Dedifferentiated amniotic fluid mesenchymal stem cell (primary cell): Measurements from ENCODE around the gene HDAC4.
"Not testable (repeated sequence)": the region's sequence is repeated elsewhere in the genome, so short reads cannot be mapped to it uniquely, and the experiment has no call there.

Experiments used
- DNase-seq: peaks from one replicate; pipeline ENCODE4 v3.0.0-alpha.2; 2016; ENCODE audit errors: extremely low spot score

Gene HDAC4

DNA sequence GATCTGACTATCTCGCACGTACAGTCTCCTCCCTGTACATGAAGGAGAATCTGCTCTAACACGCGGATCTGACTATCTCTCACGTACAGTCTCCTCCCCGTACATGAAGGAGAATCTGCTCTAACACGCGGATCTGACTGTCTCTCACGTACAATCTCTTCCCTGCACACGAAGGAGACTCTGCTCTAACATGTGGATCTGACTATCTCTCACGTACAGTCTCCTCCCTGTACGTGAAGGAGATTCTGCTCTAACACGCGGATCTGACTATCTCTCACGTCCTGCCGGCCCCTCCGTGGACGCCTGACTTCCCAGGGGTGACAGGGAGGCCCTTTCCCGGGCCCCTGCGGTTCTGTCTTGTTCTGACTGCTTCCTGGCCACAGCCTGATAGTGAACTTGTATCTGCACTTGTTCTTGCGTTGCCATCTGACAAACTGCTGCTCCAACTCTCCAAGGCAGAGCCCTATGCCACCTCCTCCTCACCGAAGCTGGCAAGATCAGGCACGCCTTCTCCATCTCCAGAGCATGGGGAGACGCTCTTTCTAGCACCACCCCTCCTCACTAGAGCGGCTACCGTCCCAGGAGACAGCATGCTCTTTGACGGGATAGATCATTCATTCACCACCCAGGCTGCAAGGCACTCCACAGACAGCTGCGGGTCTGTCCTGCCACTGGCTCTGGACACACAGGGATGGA lies 314.3 kb downstream of the HDAC4 start:
- DNase-seq = no peak

- DNase-seq = no peak
These were observed 315.4 kb downstream of the HDAC4 start for GRCh38 chr2:239085201-239085992.

DNA sequence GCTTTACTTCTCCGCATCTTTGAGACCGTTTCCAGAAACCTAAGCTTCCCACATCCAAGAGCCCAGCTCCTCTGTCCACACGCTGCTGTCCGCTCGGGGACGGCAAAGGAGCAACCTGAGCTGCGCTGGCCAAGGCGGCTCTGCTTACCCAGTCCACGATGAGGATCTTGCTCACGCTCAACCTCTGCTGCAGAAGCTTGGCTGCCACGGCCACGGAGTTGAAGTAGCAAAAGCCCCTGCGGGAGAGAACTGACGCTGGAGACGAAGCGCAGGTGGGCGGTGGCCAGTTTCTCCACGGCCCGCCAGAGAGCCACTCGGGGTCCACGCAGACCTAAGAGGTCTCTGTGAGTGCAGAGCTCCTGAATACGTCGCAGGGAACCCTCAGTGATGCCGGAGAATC lies 316.8 kb downstream of the HDAC4 start:
- no peak for DNase-seq

- DNase-seq = no peak
These were observed 318.4 kb downstream of the HDAC4 start for GRCh38 chr2:239082425-239082824.

DNA sequence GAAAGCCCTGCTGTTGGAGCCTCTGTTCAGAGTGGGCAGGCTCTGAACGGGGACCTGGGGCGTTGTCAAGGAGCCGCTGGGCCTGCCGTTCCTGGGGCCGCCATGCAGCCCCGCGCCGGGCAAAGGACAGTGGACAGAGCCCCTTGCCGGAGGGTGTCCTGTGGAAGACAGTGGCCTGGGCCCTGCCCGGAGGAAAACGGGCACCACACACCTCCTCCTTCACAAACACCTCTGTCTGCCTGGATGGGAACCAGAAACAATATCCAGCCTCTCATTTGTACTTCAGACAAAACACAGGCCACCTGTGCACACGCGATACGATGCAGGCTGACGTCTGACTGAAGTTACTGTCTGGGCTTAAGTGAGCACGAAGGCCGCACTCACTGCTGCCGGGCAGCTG lies 319.2 kb downstream of the HDAC4 start:
- no peak for DNase-seq

DNA sequence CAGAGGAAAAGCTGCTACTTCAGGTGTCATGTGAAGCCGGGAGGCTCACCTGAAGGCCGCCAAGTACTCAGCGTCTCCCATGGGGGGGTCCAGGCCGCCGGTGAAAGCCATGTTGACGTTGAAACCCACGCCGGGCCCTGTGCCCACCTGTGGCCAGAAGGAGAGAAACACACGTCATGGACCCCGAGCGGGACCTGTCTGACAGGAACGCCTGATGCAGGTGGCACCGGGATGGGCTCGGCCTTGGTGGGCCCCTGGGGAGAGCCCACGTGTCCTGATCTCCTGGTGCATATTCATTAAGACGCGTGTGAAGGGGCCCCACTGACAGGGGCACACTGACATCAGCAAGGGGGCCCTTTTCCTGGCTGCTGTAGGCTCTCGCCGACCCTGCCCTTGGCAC lies 319.8 kb downstream of the HDAC4 start:
- DNase-seq = no peak

- no peak for DNase-seq
These were observed 321.0 kb downstream of the HDAC4 start for GRCh38 chr2:239079671-239080294.

DNA sequence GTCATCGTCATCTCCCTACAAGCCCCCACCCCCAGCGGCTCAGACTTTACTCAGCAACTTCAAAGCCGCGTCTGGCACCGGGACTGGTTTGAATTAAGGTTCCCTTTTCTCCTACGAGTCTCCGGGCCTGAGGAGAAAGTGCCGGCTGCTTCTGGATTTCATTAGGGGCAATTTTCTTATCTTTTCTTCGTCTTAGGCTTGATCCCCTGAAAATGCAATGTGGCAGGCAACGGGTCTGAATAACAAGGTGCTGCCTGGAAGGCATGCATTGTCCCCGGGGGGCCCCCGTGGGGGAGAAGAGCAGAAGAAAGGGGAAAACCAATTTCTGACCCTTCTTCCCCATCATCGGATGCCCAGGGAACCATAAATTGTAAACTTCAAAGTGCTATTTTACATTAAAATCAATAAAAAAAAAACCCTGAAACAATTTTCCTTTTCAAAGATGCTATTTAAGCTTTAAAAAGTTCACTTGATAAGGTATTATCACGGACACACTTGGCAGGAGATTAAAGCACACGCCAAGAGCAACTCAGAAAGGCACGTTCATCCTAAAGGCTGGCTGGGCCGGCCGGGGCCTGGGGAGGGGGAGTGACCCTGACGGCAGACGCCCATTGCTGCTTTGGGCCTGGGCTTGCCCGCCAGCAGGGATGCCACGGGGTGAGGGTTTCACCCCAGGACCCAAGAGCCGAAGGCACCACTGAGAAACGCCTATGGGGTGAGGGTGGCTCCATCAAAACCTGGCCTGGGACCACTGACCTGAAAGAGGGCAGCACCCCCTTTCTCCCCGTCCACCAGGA lies 322.5 kb downstream of the HDAC4 start:
- DNase-seq = no peak

DNA sequence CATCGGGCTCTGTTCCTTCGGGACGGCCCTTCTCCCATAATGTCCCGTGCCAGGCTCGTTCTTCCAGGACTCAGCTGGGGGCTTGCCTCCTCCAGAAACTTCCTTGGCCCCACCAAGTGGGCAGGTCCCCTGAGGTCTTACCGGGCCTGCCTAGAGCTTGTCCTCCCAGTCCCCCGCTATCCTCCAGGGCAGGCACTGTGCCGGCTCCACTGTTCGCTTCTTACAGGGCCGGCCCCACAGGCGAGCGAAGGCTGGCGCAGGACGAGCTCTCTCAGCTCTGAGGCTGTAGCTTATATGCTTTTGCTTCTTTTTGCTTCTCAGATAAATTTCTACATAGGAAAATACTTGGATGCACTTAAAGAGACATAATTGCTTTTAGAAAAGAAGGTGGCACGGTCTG lies 323.6 kb downstream of the HDAC4 start:
- DNase-seq = no peak

- no peak for DNase-seq
These were observed 324.7 kb downstream of the HDAC4 start for GRCh38 chr2:239075918-239076758.

DNA sequence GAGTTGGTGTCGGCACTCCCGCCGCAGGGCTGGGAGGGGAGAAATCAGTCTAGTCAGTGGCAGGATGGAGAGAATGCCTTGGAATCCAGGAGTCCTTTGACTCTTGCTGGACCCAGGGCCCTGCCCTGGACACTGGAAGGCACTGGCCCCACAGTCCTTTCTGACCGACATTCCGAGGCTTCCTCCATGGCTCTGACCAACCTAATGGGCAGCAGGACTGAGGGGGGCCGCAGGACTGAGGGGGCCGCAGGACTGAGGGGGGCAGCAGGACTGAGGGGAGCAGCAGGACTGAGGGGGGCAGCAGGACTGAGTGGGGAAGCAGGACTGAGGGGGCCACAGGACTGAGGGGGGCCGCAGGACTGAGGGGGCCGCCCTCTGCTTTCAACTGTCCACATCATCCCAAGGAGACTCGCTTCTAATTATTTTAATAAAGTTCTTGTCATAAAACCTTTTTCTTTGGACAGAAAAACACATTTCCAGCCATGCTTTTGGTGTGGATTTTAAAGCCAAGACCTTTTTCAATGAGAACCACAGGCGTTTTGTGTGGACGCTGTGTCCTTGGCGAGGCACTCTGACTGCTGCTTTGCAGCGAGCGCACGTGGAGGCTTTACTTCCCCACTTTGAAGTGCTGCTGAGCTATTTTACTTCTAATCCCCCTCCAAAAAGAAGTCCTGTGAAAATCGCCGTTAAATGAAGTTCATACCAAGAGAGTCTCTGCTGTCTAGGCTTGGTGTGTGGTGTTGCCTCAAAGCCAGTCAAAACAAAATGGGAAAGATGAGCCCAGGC lies 326.9 kb downstream of the HDAC4 start:
- no peak for DNase-seq

DNA sequence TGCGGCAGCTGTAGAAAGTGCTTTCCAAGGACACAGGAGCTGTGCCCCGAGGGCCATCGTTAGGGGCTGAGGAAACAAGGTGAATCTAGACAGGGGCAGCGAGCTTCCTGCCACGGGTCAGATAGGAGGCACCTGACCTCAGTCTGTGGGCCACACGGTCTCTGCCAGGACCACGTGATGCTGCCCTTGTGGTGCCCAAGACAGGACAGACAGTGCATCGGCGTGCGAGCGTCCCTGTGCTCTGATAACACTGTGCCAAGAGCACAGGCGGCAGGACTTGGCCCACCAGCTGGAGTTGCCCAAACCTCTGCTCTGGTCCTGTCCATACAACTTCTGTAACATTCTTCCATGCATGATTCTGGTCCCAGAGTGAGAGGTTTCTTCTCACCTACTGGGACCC lies 327.6 kb downstream of the HDAC4 start:
- no peak for DNase-seq

GRCh38 chr2:239072786-239073185 lies 328.0 kb downstream of the HDAC4 start:
- DNase-seq = no peak

GRCh38 chr2:239070466-239070865 lies 330.4 kb downstream of the HDAC4 start:
- no peak for DNase-seq

DNA sequence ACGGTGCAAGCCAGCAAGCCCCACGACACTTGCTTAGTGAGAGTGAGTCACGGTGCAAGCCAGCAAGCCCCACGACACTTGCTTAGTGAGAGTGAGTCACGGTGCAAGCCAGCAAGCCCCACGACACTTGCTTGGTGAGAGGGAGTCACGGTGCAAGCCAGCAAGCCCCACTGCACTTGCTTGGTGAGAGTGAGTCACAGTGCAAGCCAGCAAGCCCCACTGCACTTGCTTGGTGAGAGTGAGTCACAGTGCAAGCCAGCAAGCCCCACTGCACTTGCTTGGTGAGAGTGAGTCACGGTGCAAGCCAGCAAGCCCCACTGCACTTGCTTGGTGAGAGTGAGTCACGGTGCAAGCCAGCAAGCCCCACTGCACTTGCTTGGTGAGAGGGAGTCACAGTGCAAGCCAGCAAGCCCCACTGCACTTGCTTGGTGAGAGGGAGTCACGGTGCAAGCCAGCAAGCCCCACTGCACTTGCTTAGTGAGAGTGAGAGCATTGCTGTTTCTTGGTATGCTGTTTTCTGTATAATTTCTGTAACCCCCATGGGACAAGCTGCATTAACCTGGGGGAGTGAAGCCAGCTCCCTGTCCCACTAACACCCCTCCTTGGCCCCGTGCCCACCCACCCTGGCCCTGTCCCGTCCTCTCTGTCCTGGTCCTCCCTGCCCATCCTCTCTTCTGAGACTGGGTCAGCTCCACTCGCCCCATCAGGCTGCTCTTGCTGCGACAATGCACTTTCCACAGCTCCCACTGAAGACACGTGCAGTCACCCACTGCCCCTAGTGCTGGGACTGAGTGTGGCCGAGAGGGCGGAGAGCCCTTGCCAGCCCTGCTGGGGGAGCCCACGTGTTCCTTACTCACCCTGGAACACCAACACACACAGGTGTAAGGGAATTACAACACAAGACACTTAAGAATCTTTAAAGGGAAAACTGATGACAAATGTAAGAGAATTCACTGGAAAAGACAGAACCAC lies 331.2 kb downstream of the HDAC4 start:
- not testable (repeated sequence) for DNase-seq

DNA sequence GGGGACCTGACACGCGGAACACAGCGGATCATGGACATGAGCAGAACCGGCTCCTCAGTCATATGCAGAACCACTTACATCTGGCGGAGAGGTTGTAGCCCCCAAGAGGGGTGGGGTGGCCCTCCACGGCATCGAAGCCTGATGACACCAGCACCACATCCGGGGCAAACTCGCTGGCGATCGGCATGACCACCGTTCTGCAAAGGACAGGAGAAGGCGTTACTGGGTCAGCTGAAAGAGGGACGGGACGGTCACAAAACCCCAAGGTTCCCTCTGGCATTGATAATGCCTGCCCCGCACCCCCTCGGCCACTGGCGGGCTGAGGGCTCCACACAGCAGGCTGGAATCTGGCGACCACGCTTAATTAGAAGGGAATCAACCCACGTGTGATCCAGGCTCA lies 332.4 kb downstream of the HDAC4 start:
- DNase-seq = no peak

- no peak for DNase-seq
These were observed 333.5 kb downstream of the HDAC4 start for GRCh38 chr2:239067196-239067865.

DNA sequence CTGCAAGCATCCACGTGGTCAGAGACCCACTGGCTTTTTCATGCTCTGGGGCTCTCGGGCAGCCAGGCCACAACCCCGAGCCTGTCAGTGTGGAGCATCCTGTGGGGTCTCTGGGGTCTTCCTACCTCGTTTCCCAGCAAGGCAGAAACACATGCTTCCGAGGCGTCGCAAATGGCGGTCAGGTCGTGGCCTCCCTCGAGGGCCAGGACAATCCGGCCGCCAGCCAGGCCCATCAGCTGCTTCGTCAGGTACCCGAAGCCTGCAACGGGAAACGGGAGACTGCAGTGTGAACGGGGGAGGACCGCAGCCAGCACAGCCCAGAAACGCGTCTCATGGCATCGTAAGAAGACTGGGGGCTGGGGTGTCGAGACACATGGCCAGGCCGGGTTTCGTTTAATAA lies 334.2 kb downstream of the HDAC4 start:
- DNase-seq = no peak

DNA sequence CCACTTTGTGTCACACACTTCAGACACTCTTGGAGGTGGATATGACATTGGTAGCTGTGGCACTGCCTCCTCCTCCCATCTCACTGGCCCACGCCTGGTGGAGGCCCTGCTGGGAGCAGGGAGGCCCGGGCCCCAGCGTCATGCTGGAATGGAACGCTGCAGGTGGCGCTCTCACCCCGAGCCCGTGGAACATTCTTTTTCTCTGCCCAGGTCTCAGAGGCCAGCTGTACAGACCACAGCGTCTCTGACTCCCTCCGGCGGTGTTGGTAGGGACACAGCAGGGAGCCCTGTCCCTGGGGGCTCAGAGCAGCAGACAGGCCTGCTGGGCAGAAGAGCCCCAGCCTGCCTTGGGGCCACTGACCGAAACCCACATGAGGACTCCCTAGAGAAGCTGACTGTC lies 334.9 kb downstream of the HDAC4 start:
- DNase-seq = no peak
